NCI-H82 (cell line): ENCODE data around the gene MIA2.

Experiments
- DNase-seq: peaks from one replicate; lab custom pipeline; 2025; lab: John Stamatoyannopoulos, UW

The MIA2 gene

DNA sequence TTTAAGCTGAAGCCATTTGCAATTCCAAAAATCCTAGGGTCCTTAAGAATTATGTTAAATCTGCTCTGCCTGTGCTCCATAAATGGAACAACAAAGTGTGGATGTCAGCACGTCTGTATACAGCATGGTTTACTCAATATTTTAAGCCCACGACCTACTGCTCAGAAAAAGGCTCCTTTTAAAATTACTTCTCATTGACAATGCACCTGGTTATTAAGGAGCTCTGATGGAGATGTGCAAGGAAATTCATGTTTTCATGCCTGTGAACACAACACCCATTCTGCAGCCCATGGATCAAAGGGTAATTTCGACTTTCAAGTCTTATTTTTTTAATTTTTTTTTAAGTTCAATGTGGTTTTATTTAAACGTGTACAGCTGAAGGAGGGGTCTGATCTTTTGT is 150.5 kb downstream of the MIA2 start:
- no peak for DNase-seq

DNA sequence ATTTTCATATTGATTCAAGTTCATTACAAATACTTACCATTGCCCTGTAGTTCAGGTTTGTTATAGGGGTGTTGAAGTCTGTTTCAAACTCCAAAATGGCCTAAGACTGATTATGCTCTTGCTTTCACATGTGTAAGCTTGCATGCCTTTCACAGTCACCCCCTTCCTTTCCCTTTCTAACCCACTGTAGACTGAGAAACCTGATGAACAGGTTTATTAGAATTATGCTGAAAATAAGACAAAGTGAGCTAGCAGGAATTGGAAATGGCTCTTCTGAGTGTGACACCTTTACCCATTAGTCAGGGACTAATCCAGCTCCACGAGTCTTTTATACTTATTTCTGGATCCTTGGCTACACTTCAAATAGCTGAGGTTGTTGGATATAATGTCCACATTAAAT is 159.6 kb downstream of the MIA2 start:
- no peak for DNase-seq

DNA sequence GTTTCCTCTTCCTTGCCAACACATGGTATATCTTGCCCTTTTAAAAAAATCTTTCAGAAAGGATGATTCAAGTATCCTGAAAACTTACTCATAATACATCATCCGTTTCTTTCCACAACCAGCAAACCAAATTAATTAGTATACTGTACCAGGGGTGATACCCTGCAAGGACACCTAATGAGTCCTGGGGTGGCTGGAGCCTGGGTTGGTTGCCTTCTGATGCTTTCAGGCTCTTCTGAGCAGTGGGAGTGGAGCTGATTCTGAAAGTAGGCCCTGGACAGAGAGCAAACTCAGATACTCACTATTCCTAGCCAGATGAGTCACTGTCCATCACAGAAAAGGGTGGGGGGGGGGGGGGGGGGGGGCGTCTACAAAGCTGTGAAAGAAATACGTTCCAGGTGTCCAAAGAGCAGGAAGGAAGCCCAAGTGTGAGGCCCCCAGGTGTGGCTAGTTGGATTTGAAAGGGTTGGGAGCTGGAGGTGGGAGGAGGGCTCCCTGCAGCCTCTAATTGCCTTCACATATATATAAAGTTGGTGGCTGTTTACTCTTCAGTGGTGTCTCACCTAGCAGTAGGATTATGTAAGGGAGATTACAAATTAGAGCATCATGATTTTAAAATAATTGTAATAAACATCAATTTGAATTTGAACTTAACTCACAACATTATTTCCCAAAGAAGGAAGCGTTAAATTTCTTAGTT is 162.0 kb downstream of the MIA2 start:
- DNase-seq, result no peak

DNA sequence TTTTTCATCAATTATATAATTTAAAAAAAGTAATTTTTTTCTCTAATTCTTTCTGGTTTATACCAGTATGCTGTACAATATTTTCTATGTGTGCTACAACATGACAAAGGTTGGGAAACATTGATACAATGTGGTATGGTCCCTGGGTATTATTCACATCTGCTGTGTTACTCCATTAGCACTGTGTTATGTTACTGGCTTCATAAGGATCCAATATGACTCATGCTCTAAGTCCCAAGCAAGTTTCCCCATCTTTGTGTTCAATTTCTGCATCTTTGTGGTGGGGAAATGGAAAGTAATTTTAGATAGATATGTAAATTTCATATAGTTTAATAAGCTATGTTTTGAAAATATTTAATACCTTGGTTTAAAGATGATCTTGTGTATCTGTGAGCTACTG is 162.7 kb downstream of the MIA2 start:
- no peak for DNase-seq

DNA sequence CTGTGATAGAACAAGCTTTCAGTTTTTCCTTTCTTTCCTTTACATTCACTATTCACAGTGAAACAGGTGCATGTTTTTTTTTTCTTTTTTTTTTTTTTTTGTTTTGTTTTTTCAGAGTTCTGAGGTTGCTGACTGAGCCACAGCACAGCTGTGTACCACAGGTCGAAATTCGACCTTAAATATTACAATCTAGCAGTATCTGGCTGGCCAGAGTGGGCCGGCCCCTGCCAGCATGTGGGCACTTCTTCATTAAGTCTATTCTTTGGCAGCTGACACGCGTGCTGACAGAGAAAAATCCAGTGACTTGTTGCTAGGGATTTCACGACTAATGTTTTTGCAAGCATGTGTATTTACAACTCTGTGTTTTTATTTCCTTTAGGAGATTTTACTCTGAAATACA is 164.7 kb downstream of the MIA2 start:
- DNase-seq, result no peak

DNA sequence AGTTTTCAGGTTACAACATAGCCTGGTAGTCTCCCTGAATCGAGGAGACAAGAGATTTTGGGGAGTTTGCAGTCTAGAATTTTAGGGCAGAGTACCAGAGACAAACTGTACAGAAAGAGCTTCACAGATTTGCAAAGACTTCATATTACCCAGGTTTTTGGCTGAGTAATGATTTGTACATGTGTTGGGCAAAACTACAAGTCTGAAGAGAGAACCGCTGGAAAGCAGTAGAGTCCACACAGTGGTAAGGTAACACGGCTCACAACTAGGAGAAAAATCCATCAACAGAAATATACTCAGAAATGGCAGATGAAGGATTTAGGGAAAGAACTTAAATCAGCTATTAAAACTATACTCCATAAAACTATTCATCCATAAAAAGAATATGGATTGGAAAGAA is 172.8 kb downstream of the MIA2 start:
- no peak for DNase-seq

DNA sequence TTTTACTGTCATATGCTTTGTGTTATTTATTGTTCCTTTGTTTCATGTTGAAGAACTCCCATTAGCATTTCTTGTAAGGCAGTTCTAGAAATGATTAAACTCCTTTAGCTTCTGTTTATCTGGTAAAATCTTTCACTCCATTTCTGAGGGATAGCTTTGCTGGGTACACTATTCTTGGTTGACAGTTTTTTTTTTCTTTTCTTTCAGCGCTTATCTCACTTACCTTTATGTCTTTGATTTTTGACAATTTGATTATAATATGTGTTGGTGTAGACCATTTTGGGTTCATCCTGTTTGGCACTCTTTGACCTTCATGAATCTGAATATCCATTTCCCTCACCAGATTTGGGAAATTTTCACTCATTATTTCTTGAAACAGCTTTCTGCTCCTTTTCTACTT is 182.4 kb downstream of the MIA2 start:
- DNase-seq, result no peak

DNA sequence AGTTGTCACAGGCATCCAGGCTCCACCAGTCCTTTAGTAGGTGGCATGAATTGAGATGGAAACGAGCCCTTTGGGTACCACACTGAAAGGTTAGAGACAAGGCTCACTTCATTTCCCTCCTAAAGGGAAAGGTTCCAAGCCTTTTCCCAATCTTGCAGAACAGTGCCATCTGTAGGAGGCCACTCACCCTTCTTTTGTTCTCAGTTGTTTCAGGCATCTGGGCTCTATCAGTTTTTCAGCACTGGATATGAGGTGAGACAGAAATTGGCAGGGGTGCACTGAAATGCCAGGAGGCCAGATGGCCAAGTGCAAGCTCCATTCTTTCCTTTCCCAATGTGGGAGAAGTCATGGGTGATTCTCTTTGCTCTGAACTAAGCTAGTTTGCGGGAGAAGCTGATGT is 183.3 kb downstream of the MIA2 start:
- peak; percentile 0 for DNase-seq

DNA sequence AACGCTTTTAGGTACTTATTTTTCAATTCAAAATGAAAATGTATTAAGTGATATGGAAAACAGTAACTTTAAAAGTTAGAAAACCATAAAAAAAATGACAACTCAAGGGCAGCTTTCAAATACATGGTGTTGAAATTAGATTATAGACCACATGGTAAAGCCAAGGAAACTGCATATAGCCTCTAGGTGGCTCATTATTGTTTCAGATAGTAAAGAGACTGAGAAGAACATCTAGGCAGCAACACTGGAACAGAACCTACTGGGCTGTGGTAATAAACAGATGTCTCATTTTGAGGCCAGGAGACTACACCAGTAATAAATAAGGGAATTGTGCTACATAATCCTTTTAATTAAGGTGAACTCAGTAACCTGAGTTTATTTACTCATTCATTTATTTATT is 185.6 kb downstream of the MIA2 start:
- peak; percentile 13 for DNase-seq

DNA sequence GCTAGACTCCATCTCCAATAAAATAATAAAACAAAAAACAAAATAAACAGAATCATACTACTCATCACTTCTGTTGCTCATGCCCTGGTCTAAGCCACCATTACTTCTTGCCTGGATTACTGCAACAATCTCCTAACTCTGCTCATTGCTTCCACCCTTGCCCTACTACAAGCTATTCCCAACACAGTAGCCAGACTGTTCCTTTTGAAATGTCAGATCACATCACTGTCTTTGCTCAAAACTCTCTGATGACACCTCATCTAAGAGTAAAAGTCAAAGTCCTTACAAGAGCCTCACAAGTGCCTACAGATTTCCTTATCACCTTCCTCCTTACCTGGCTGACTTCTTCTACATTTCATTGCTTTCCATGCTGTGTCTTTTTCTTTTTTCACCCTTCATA is 188.5 kb downstream of the MIA2 start:
- no peak for DNase-seq

DNA sequence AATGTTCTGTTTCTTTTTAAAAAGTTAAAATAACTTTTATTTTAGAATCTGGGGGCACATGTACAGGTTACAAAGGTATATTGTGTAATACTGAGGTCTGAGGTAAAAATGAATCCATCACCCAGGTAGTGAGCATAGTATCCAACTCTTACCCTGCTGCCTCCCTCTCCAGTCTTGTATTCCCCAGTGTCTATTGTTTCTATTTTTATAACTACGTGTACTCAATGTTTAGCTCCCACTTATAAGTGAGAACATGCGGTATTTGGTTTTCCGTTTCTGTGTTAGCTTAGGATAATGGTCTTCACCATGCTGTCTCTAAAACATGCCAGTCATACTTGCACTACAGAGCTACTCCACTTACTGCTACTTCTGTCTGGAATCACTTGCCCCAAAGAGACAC is 190.1 kb downstream of the MIA2 start:
- no peak for DNase-seq

DNA sequence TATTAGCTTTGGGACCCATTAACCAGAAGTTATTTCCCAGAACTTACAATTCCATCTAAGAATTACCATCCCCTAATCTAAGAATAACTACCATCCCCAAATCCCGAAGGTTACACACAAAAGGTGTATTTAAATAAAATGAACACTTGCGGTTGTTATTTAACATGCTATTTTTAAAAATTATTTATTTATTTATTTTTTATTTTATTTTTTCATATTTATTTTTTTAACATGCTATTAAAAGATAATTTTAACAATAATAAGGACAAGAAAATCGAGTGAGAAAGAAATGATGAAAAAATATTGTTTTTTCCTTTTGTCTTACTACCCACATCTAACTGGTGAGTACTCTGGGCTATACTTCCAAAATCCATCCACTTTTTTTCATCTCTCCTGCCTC is 192.2 kb downstream of the MIA2 start:
- no peak for DNase-seq

DNA sequence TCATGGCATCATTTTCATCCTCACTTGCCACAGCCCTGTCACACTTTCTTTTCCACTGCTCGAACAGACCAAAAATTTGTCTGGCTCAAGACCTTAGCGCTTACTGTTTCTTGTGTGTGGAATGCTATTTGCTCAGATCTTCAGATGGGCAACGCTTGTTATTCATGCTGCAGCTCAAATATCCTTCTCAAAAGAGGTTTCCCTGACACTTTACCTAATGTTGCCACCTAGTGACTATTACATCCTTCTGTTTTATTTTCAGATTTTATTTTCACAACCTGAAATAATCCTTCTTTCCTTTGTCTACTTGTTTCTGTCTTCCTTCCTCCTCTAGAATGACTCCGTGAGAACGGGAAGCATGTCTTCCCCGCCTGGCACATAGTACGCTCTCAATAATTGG is 192.9 kb downstream of the MIA2 start:
- DNase-seq, result no peak

DNA sequence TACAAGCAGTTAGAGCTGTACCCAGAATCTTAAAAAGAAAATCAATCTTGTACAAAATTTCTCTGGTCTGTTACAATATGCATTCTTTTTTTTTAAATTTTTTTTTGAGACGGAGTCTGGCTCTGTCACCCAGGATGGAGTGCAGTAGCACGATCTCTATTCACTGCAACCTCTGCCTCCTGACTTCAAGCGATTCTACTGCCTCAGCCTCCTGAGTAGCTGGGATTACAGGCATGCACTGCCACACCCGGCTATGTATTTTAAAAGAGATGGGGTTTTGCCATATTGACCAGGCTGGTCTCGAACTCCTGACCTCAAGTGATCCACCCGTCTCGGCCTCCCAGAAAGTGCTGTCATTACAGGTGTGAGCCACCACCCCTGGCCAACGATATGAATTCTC is 194.4 kb downstream of the MIA2 start:
- no peak for DNase-seq

DNA sequence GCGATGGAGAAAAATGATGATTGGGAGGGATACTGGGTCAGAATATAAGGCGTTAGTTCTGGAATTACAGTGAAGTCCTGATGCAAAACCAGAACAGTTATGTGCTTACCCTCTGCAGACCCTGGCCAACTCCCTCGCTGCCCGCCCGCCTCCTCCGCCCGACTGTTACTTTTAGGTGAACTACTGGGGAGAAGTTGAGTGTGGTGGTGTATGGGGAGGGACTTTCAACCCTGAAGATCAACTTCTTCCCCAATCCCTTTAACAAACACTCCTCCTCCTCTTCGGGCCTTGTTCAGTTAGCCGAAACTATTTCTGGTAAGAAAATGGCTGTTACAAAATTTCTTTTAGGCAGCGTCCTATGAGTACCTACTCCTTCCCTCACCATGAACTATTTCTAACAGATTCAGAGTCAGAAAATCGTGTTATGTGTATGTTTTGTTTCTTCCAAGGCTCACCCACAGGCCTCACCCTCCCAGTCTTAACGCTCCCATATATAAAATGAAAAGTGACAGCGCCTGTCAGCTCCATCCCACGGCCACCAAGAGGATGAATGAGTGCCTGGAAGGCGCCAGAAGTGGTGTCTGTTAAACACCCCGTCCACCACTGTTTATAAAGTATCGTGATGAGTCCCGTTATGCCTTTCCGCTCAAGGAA is 197.2 kb downstream of the MIA2 start:
- DNase-seq, result peak; percentile 41

DNA sequence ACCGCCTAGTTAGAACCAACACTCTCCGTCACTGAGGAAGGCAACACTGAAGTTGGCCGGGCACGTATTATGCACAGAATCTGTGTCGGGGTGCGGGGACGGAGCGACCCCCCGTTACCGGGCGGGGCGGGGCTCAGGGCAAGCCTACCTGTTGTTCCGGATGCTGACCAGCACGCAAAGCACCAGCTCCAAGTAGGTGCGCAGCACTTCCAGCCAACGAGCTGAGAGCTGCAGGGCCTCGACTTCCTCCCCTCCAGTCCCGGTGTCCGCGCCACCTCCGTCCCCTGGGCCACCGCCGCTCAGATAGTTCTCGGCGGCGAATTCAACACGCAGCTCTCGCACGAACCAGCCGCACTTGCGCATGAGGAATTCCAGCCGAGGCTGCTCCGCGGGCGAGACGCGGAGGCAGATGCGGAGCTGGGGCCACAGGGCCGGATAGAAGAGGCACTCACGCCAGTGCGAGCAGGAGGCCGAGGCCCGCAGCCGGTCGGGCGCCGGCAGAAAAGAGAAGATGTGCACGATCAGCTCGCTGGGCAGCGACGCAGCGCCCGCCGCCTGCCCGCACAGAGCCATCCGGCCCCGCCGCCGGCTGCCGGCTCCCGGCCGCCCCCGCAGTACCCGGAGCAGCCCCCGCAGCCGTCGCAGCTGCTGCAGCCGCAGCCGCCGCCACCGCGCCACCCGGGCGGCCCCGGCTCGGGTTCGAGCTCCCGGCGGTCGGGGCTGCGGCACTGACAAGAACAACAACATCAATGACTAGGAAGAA is 197.9 kb downstream of the MIA2 start:
- DNase-seq, result peak; percentile 41

DNA sequence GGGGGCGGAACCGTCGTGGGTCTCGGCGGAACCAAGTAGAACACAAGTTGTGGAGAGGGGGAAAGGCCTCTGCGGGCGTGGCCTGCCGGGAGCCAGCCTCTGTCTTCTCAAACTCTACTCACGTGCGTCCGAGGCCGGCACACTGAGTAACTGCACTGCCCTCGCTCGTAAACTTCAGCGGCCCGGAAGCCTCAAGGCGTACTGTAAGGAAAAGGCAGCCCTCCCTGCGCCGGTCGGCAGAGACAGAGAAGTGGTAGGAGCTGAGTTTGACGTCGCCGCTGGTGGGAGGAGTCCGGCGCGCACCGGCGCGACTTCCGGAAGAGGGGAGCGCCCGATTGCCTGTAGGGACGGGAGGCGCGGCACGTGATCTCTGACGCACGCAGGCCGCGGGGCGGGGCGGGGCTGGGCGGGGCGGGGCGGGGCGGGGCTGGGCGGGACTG is 198.5 kb downstream of the MIA2 start, which contains the start of gene FBXO33:
Gene FBXO33 (minus strand): TSS at position 255 of the 440 bp plus-strand sequence. CDS start 271 bp downstream, outside the sequence.
- DNase-seq, result peak; percentile 93

DNA sequence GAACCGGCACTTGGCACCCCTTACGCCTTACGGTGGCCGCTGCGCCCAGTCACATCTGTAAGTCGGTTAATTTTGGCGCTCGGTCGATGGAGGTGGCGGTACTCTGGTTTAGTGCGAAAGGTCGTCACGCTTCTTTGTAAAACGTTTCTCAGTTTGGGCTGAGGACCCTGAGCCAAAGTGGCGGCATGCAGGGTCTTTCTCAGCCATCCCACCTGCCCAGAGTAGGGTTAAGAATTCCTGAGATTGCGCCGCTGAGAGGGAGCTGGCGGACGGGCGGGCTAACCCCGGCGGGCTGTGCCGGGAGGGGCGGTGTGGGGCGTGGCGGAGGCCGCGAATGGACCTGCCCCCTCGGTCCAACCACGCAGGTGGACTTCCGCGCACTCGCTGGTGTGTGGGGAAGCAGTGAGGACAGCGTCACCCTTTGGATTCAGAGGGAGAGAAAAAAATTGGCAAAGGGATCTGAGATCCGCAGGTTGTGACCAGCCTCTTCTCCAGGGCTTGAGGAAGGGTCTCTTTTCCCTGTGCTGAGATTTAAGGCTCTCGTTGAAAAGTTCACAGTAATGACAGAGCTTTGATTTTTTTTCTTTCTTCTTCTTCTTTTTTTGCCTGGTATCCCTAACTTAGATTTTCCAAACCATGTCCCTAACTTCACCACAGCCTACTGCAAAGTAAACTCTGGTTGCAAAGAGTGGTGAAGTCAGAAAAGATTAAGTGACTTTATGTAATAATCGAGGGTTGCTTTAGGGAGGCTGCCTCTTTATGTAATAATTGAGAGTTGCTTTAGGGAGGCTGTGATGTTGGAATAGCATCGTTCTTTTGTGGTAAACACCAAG is 199.1 kb downstream of the MIA2 start:
- DNase-seq, result peak; percentile 90

DNA sequence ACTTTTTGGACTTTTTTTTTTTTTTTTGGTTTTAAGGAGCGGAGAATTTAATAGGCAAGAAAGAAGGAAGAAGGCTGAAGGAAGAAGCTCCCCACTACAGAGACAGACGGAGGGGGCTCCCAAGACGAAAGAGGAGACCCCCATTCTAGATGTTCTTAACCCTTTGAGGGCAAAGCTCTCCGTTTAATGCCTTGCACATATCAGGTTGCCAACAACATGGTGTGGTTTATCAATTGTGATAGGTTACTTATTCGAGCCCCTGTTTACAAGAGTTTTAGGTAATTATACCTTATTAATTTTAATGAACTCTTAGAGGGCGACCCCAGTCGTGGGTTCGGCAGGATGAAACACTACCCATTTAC is 199.7 kb downstream of the MIA2 start:
- peak; percentile 32 for DNase-seq

DNA sequence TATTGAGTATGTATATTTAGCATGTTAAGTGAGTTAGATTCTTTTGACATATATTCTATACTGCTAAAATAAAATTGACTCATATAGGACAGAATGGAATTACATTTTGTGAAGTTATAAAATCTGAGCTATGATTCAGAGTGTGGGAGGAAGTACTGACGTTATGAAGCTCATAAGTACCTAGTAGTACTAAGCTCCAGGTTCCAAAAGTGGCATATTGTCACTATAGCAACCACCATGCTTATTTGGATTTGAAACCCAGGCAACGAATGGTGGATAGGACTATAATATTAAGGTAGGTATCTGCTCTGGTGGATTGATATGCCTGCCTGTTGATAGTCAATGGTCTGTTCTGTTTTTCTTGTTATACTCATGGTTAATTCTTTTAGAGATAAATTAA is 200.7 kb downstream of the MIA2 start:
- peak; percentile 26 for DNase-seq

DNA sequence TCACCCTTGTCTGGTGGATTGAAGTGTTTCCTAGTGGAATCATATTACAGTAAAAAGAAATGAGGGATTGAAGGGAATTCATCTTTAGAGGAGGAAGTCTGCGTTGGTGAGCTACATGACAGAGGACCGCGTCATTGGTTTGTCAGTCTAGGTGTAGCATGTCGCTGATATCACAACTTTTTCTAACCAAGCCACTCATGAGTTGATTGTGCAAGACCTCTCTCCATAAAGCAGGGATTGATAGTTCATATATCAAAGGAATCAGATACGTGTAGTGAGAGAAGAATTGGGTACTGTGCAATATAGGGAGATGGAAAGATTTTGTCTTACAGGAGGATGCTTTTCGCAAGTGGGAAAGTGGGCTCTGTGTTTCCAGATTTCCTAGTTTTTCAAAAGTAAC is 201.5 kb downstream of the MIA2 start:
- no peak for DNase-seq
